Breast epithelium (tissue), 4 donors: ENCODE results near the gene HAPLN3. TPM values are rescaled to one million over a fixed set of nuclear protein-coding genes. Genes with fewer than 3 reads are reported as not detected.

ENCODE experiments used
- DNase-seq, 2 donors: peaks; one replicate each; pipeline ENCODE4 v3.0.0-alpha.2; 2019; ENCODE audit warnings: low spot score in 2 of 2
- H3K27ac ChIP-seq, 2 donors: fragments of 200-600 bp; sonication (generic) in 1 of 2; one replicate each; pipeline ENCODE4 v1.5.1; 2016 to 2019; ENCODE audit warnings: mild to moderate bottlenecking in 1 of 2
- H3K27me3 ChIP-seq, 2 donors: fragments of 200-600 bp; sonication (generic) in 1 of 2; one replicate each; pipeline versions ENCODE4 v1.5.1 to v1.6.0; 2017 to 2019; ENCODE audit warnings: control low read depth in 1 of 2, mild to moderate bottlenecking in 1 of 2
- H3K36me3 ChIP-seq: fragments of 200-600 bp; one replicate; pipeline ENCODE4 v1.5.1; 2019
- H3K4me1 ChIP-seq, 2 donors: fragments of 200-600 bp; sonication (generic); one replicate each; pipeline ENCODE4 v1.5.1; 2016 to 2019; ENCODE audit warnings: control low read depth in 1 of 2
- H3K4me3 ChIP-seq, 3 donors: fragments of 200-600 bp; sonication (generic); 1 replicate in 2 of 3; 2 replicates in 1 of 3; pipeline ENCODE4 v1.5.1; 2016 to 2019; ENCODE audit warnings: mild to moderate bottlenecking in 3 of 3, moderate library complexity in 2 of 3
- H3K9me3 ChIP-seq, 2 donors: fragments of 200-600 bp; sonication (generic) in 1 of 2; one replicate each; pipeline ENCODE4 v1.5.1; 2016 to 2019; ENCODE audit warnings: control low read depth in 1 of 2
- POLR2A ChIP-seq: fragments of 450-650 bp; IDR thresholded peaks from one replicate; pipeline ENCODE4 v1.6.1; 2016; ENCODE audit warnings: antibody characterized with exemption, mild to moderate bottlenecking, moderate library complexity
- POLR2AphosphoS5 ChIP-seq, 3 donors: sonication (generic); formaldehyde crosslinking; IDR thresholded peaks; one replicate each; pipeline ENCODE4 v1.6.1; 2017; ENCODE audit warnings: antibody characterized with exemption in 3 of 3
- intact Hi-C: fragments of 100-400 bp; cut with DNase I; formaldehyde crosslinking; loops from one replicate; pipeline ENCODE4 v1.15.1; 2023; ENCODE audit warnings: low total_unique reads
- total RNA-seq, 3 donors: library from RNA; depleted of rRNA; stranded (reverse); fragments of >200 nt; gene quantifications; one replicate each; pipeline ENCODE4 v1.1.0, GENCODE V29; 2016
- TF ChIP-seq, protein P1 (sequence below), 3 donors: fragments of 450-650 bp; IDR thresholded peaks; one replicate each; pipeline ENCODE4 v1.5.1; 2016 to 2017; ENCODE audit warnings: antibody characterized with exemption in 3 of 3, mild to moderate bottlenecking in 3 of 3, moderate library complexity in 3 of 3

HAPLN3 gene
- total RNA-seq, 3 donors from 2014 or later = 3.4 to 24.6 (median 11.1) TPM

DNA sequence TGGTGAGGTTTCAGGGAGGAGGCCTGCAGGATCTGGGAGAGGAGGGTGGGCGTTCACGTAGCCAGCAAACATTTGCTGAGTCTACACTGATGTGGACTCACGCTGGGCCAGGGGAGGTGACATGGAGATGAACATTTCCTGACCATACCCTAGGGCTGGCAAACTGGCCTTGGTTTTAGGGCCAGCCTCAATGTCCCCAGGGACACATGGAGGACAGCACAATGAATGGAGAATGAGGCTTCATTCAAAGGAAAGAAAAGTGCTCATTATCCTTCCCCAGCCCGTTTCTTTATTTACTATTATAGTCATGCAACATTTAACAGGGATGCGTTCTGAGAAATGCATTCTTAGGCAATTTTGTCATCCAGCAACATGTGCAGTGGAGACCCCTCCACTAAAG lies 65.3 kb downstream of the HAPLN3 start:
- DNase-seq = no peak
- intact Hi-C loops = no loop called here
- Histone ChIP-seq H3K9me3 (no peaks in the 10 kb centered on the region), H3K36me3 (no peaks in the 10 kb centered on the region), H3K27ac (no peak overlapping the region), H3K4me3 (no peak overlapping the region), H3K27me3 (no peaks in the 10 kb centered on the region), H3K4me1 (no peaks in the 10 kb centered on the region)
- TF ChIP-seq POLR2AphosphoS5 (IDR thresholded peaks at IDR 0.05) = no peak
- no peak for TF ChIP-seq POLR2A
- TF ChIP-seq, protein P1, sequence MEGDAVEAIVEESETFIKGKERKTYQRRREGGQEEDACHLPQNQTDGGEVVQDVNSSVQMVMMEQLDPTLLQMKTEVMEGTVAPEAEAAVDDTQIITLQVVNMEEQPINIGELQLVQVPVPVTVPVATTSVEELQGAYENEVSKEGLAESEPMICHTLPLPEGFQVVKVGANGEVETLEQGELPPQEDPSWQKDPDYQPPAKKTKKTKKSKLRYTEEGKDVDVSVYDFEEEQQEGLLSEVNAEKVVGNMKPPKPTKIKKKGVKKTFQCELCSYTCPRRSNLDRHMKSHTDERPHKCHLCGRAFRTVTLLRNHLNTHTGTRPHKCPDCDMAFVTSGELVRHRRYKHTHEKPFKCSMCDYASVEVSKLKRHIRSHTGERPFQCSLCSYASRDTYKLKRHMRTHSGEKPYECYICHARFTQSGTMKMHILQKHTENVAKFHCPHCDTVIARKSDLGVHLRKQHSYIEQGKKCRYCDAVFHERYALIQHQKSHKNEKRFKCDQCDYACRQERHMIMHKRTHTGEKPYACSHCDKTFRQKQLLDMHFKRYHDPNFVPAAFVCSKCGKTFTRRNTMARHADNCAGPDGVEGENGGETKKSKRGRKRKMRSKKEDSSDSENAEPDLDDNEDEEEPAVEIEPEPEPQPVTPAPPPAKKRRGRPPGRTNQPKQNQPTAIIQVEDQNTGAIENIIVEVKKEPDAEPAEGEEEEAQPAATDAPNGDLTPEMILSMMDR (IDR thresholded peaks at IDR 0.05) = no peak

DNA sequence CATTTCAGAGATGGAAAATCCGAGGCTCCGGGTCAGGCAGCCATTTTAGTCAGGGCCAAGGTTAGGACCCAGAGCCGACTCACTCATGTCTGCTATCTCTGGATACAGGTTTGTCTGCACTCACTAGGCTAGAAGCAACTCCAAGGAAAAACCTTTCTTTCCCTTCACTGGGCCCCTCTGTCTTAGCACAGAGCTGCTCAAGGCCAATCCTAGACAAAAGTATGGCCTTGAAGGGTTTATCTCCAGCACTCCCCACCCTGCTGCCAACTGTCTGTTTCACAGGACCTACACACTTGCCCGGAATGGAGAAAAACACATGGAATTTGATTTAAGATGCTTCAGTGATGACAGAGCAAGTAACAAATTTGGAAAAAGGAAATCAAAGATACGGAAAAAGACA lies 66.6 kb downstream of the HAPLN3 start:
- no peak overlapping the region for H3K4me3 ChIP-seq
- no peaks in the 10 kb centered on the region for H3K27me3 ChIP-seq
- DNase-seq = no peak
- H3K9me3 ChIP-seq = no peaks in the 10 kb centered on the region
- no peak overlapping the region for H3K27ac ChIP-seq
- TF ChIP-seq POLR2A (no peak), POLR2AphosphoS5 (IDR thresholded peaks at IDR 0.05) (no peak)
- TF ChIP-seq, protein P1 (IDR thresholded peaks at IDR 0.05) = no peak
- no peaks in the 10 kb centered on the region for H3K36me3 ChIP-seq
- no peaks in the 10 kb centered on the region for H3K4me1 ChIP-seq
- intact Hi-C loops = no loop called here

Other genes starting within 250 kb of the HAPLN3 start
- under 1 TPM in 1 of 3 donors, not detected in 2; under 0.01 TPM for gene ACAN, start 92.1 kb downstream of the HAPLN3 start, total RNA-seq
- 100 to 1,000 TPM; 226 to 457 (median 311) TPM for gene MFGE8, start 17.8 kb upstream of the HAPLN3 start, total RNA-seq
- gene ABHD2, start 192.9 kb upstream of the HAPLN3 start, total RNA-seq = 10 to 100 TPM; 76.7 to 91.2 (median 80.3) TPM